Measurements from ENCODE around the gene CRIP1. TPM values are rescaled to one million over a fixed set of nuclear protein-coding genes. Genes with fewer than 3 reads are reported as not detected.
A peak's percentile ranks its signal among the peaks of the same experiment; 100 is the strongest.

Gene CRIP1
- total RNA-seq, 2 experiments from 2014 or later: 390 to 397 TPM

- CTCF ChIA-PET: interaction anchor here (0.8 to 1.2 kb wide), 2 partner anchors 13 to 123 kb away, joined by 3 read pairs; no protein-coding TSS in a partner anchor
- POLR2A ChIA-PET: interaction anchor here (0.7 kb wide), 1 partner anchor 13 kb away, joined by 3 read pairs; no protein-coding TSS in a partner anchor
- H3K36me3 Mint-ChIP-seq: peaks cover 2% of the 10 kb centered on the region
Measured at GRCh38 chr14:105493921-105494605, 7.4 kb downstream of the CRIP1 start.

GRCh38 chr14:105494606-105494929, 7.9 kb downstream of the CRIP1 start:
- Mint-ChIP-seq H3K27ac (no peak overlapping the region), H3K9me3 (no peaks in the 10 kb centered on the region), H3K36me3 (peaks cover under 1% of the 10 kb centered on the region), H3K27me3 (no peaks in the 10 kb centered on the region), H3K4me3 (no peak overlapping the region), H3K4me1 (ENCODE audit: low read depth) (peaks cover 6% of the 10 kb centered on the region)
- POLR2A ChIA-PET: no interaction called here
- DNase-seq: no peak
- CTCF ChIA-PET: interaction anchor here (0.8 to 1.2 kb wide), 2 partner anchors 14 to 124 kb away, joined by 3 read pairs; no protein-coding TSS in a partner anchor
- intact Hi-C loops (cut with micrococcal nuclease): loop anchor here (5.0 kb wide), 1 partner anchor 77 kb away; the partner anchor contains the start of gene MTA1

More at GRCh38 chr14:105493921-105494605, 7.4 kb downstream of the CRIP1 start:
- DNase-seq: peak; percentile 8
- no peaks in the 10 kb centered on the region for H3K27me3 Mint-ChIP-seq
- no peak overlapping the region for H3K4me3 Mint-ChIP-seq
- intact Hi-C loops (cut with micrococcal nuclease): loop anchor here (5.0 kb wide), 1 partner anchor 77 kb away; the partner anchor contains the start of gene MTA1
- no peak overlapping the region for H3K27ac Mint-ChIP-seq
- H3K9me3 Mint-ChIP-seq: no peaks in the 10 kb centered on the region
- H3K4me1 Mint-ChIP-seq (ENCODE audit: low read depth): peaks cover 11% of the 10 kb centered on the region

DNA sequence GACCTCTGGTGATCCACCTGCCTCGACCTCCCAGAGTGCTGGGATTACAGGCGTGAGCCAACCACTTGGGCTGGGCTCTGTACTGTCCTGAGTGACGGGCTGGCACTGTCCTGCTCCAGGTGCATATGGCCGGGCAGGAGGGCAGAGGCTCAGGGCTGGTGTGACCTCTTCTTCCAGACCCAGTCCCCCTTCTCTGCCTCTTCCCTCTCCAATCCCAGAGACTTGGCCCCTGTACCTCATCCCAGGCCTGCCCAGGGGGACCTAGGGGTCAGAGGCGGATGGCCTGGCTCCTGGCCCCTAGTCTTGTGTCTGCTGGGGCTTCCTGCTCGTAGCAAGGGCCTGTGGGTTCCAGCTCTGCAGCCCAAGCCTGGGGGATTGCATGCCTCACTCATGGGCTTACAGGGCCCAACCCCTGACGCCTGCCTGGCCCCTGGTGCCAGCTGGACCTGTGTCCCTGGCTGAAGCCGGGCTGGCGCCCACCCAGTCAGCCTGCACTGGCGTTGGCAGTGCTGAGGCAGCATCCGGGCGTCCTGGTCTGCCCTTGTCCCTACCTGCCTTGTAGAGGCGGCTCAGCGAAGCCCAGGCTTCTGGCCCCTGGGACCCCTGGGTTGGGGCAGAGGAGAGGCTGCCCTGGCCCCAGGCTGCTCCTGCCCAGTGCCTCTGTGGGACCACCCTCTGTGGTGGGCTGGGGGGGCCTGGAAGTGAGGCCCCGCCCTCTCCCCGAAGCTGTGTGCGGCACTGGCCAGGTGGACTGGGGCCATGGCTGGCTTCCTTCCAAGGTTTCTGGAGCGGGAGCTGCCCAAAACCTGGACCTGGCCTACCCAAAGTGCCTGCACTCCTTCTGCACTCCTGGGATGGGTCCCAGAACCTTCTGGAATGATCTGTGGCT, 8.7 kb downstream of the CRIP1 start:
- ChIA-PET POLR2A (no interaction called here), CTCF (no interaction called here)
- intact Hi-C loops (cut with micrococcal nuclease): no loop called here
- Mint-ChIP-seq H3K36me3 (no peaks in the 10 kb centered on the region), H3K4me1 (ENCODE audit: low read depth) (peaks cover 5% of the 10 kb centered on the region), H3K27me3 (no peaks in the 10 kb centered on the region), H3K27ac (no peak overlapping the region), H3K9me3 (no peaks in the 10 kb centered on the region), H3K4me3 (no peak overlapping the region)
- no peak for DNase-seq

DNA sequence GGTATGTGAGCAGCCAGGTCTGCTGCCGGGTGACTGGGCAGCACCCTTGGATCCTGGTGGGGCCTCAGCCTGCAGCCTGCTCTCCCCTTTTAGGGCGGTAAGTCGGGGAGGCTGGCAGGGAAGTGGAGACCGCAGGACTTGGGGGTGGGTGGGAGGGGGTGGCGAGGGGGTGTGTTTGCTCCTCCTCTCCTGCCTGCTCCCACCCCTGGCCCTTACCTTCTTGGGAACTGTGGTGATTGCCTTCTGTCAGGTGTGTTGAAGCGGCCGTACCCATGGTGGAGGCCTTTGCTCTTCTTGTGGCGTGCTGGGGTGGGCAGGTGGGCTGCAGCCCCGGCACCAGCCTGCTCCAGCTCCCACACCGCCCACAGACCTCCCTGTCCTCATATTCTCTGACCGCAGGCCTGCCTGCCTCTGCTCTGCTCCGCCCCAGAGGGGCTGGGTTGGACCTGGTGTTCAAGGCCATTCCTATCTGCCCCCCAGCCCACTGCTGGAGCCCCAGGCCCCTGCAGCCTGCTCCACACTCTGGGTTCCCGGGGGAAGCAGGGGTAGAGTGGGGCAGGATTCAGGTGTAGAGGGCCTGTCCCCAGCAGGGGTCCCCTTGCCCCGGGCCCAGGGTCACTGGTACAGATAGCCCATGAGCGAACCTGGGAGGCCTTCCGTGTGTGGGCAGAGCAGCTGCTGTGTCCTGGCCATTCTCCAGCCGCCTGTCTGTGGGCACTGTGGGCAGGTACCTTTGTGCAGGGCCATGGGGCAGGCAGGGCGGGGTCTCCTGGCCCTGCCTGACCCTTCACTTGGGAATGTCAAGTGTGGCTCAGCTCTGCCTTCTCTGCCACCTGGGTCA, 9.5 kb downstream of the CRIP1 start:
- Mint-ChIP-seq H3K4me3 (no peak overlapping the region), H3K36me3 (no peaks in the 10 kb centered on the region), H3K27ac (no peak overlapping the region), H3K9me3 (no peaks in the 10 kb centered on the region), H3K27me3 (no peaks in the 10 kb centered on the region), H3K4me1 (ENCODE audit: low read depth) (peaks cover 5% of the 10 kb centered on the region)
- CTCF ChIA-PET: interaction anchor here (1.3 kb wide), 1 partner anchor 16 kb away, joined by 4 read pairs; no protein-coding TSS in a partner anchor
- no peak for DNase-seq
- POLR2A ChIA-PET: no interaction called here
- intact Hi-C loops (cut with micrococcal nuclease): no loop called here

DNA sequence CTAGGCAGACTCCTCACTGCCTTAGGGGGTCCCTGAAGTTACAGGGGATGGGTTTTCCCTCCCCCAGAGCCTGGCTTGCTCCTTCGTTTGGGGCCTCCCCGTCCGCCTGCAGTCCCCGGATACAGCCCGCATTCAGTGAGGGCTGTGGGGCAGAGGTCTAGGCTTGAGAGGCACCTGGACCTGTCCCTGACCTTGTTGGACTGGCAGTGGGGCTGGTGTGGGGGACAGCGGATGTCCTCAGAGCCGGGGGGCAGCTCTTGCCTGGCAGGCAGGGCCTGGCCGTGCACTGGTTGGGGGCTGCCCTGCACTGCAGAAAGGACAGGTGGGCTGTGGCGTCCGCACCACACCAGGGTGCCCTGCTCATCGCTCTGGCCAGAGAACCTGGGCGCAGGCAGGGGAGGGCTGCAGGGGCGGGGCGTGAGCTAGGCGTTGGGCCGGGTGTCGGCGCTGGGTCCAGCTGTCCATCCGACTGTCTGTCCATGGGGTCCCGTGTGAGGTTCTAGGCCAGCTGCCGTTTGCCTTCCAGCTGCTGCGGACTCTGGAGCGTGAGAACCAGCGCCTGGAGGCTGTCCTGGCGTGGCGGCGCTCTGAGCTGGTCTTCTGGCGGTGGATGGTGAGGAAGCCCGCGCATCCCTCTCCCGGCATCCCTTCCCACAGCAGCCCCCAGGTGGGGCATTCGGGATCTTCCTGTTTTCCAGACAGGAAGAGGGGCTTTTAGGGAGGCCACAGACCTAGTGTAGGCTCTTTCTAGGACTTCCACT, 10.3 kb downstream of the CRIP1 start:
- CTCF ChIA-PET: interaction anchor here (1.3 kb wide), 1 partner anchor 17 kb away, joined by 4 read pairs; no protein-coding TSS in a partner anchor

GRCh38 chr14:105497671-105498429, 11.2 kb downstream of the CRIP1 start:
- POLR2A ChIA-PET: no interaction called here
- intact Hi-C loops (cut with micrococcal nuclease): no loop called here
- H3K27ac Mint-ChIP-seq: no peak overlapping the region
- no peak overlapping the region for H3K4me3 Mint-ChIP-seq
- no peaks in the 10 kb centered on the region for H3K4me1 Mint-ChIP-seq (ENCODE audit: low read depth)
- CTCF ChIA-PET: interaction anchor here (1.3 kb wide), 1 partner anchor 17 kb away, joined by 4 read pairs; no protein-coding TSS in a partner anchor
- no peaks in the 10 kb centered on the region for H3K36me3 Mint-ChIP-seq
- no peak for DNase-seq
- no peaks in the 10 kb centered on the region for H3K27me3 Mint-ChIP-seq
- H3K9me3 Mint-ChIP-seq: no peaks in the 10 kb centered on the region

More for the DNA sequence above, 10.3 kb downstream of the CRIP1 start:
- no peak for DNase-seq
- Mint-ChIP-seq H3K4me1 (ENCODE audit: low read depth) (peaks cover 2% of the 10 kb centered on the region), H3K4me3 (no peak overlapping the region), H3K27ac (no peak overlapping the region), H3K36me3 (no peaks in the 10 kb centered on the region), H3K27me3 (no peaks in the 10 kb centered on the region), H3K9me3 (no peaks in the 10 kb centered on the region)
- POLR2A ChIA-PET: no interaction called here
- intact Hi-C loops (cut with micrococcal nuclease): no loop called here

DNA sequence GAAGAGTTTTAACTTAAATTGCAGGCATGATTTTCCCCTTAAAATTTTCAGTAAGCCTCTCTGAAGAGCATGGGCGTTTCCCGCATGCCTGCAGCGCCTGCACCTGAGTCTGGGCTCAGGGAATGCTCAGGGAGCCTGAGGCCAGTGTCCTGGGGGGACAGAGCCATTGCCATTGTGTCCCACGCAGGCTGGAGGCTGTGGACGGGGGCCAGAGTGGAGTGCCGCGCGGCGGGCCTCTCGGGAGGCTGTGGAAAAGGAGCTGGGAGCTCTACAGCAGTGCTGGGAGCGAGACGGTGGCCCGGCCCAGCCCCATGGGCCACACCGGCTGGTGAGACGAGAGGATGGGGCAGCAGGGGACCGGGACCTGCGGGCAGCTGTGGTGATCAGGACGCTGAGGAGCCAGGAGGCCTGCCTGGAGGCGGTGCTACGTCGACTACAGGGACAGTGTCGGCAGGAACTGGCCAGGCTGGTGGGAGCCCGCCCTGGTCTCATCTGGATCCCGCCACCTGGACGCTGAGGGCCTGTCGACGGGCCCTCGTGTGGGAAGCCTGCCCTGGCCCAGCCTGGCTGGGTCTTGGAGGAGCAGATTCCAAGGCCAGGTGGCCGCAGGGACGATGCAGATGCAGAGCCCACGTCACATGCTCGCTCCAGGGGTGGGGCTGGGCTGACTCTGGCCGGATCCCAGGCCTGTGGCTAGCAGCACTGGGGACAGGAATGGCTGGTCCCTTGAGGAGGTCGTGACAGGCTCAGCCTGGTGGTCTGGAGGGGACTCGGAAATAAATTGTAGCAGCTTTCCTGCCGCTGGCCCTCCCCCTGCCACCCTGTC, 12.0 kb downstream of the CRIP1 start:
- H3K27me3 Mint-ChIP-seq: no peaks in the 10 kb centered on the region
- H3K4me1 Mint-ChIP-seq (ENCODE audit: low read depth): no peaks in the 10 kb centered on the region
- ChIA-PET CTCF (no interaction called here), POLR2A (no interaction called here)
- H3K9me3 Mint-ChIP-seq: no peaks in the 10 kb centered on the region
- H3K4me3 Mint-ChIP-seq: no peak overlapping the region
- no peaks in the 10 kb centered on the region for H3K36me3 Mint-ChIP-seq
- no peak for DNase-seq
- no peak overlapping the region for H3K27ac Mint-ChIP-seq
- intact Hi-C loops (cut with micrococcal nuclease): no loop called here

- Mint-ChIP-seq H3K27me3 (no peaks in the 10 kb centered on the region), H3K4me1 (ENCODE audit: low read depth) (no peaks in the 10 kb centered on the region), H3K4me3 (no peak overlapping the region), H3K27ac (no peak overlapping the region), H3K36me3 (no peaks in the 10 kb centered on the region), H3K9me3 (no peaks in the 10 kb centered on the region)
- intact Hi-C loops (cut with micrococcal nuclease): no loop called here
- ChIA-PET CTCF (no interaction called here), POLR2A (no interaction called here)
- no peak for DNase-seq
Measured at GRCh38 chr14:105499256-105500035, 12.8 kb downstream of the CRIP1 start.

GRCh38 chr14:105500036-105500725, 13.5 kb downstream of the CRIP1 start:
- H3K9me3 Mint-ChIP-seq: no peaks in the 10 kb centered on the region
- intact Hi-C loops (cut with micrococcal nuclease): no loop called here
- H3K4me3 Mint-ChIP-seq: no peak overlapping the region
- H3K4me1 Mint-ChIP-seq (ENCODE audit: low read depth): no peaks in the 10 kb centered on the region
- no peaks in the 10 kb centered on the region for H3K27me3 Mint-ChIP-seq
- ChIA-PET POLR2A (no interaction called here), CTCF (no interaction called here)
- H3K27ac Mint-ChIP-seq: no peak overlapping the region
- no peak for DNase-seq
- no peaks in the 10 kb centered on the region for H3K36me3 Mint-ChIP-seq
